Uterus (tissue), 4 donors: ENCODE results near the gene S100B. TPM values are rescaled to one million over a fixed set of nuclear protein-coding genes. Genes with fewer than 3 reads are reported as not detected.

Experiments used
- DNase-seq, 2 donors: peaks; one replicate each; pipeline ENCODE4 v3.0.0-alpha.2; 2019 to 2020
- H3K27ac ChIP-seq, 2 donors: fragments of 200-600 bp; sonication (generic); 1 replicate in 1 of 2; 2 replicates in 1 of 2; pipeline ENCODE4 v1.5.1; 2016 to 2018
- H3K27me3 ChIP-seq, 2 donors: fragments of 200-600 bp; sonication (generic); one replicate each; pipeline ENCODE4 v1.5.1; 2018 to 2019; ENCODE audit warnings: control low read depth in 1 of 2
- H3K36me3 ChIP-seq, 2 donors: fragments of 200-600 bp; sonication (generic); one replicate each; pipeline ENCODE4 v1.5.1; 2019; ENCODE audit warnings: control low read depth in 1 of 2
- H3K4me1 ChIP-seq, 2 donors: fragments of 200-600 bp; sonication (generic); one replicate each; pipeline ENCODE4 v1.5.1; 2018 to 2019; ENCODE audit warnings: control low read depth in 1 of 2
- H3K4me3 ChIP-seq, 2 donors: fragments of 200-600 bp; sonication (generic); 1 replicate in 1 of 2; 2 replicates in 1 of 2; pipeline ENCODE4 v1.5.1; 2018 to 2019; ENCODE audit warnings: mild to moderate bottlenecking in 1 of 2
- H3K9me3 ChIP-seq, 2 donors: fragments of 200-600 bp; sonication (generic); one replicate each; pipeline ENCODE4 v1.5.1; 2019; ENCODE audit warnings: control low read depth in 1 of 2
- CTCF ChIP-seq, 4 experiments: fragments of 200-600 bp in 2 of 4; fragments of 450-650 bp in 2 of 4; sonication (generic) in 2 of 4; IDR thresholded peaks; one replicate each; pipeline ENCODE4 v1.5.1; 2016 to 2019; ENCODE audit warnings: antibody characterized with exemption in 4 of 4, mild to moderate bottlenecking in 2 of 4, moderate library complexity in 1 of 4
- POLR2A ChIP-seq, 2 donors: fragments of 450-650 bp; IDR thresholded peaks; one replicate each; pipeline ENCODE4 v1.6.1; 2016; ENCODE audit warnings: antibody characterized with exemption in 2 of 2, mild to moderate bottlenecking in 1 of 2, moderate library complexity in 1 of 2
- intact Hi-C: fragments of 100-400 bp; cut with DNase I; formaldehyde crosslinking; loops from one replicate; pipeline ENCODE4 v1.15.1; 2023; ENCODE audit warnings: low total_unique reads
- total RNA-seq, 4 donors: library from RNA; depleted of rRNA in 3 of 4; stranded (reverse); fragments of >200 nt in 3 of 4; gene quantifications; one replicate each; pipeline versions ENCODE4 v1.1.0 to v1.2.4, GENCODE V29; 2014 to 2023
- donor health status: DM: yes; HTN: yes; CAD: no.

The S100B gene
- total RNA-seq, 4 donors from 2014 or later, result 1.8 to 18.2 TPM; not detected in 2

GRCh38 chr21:46618738-46619379, 14.0 kb upstream of the S100B start:
- Histone ChIP-seq H3K4me1 (no peaks in the 10 kb centered on the region), H3K36me3 (no peaks in the 10 kb centered on the region), H3K4me3 (no peak overlapping the region), H3K27ac (no peak overlapping the region), H3K9me3 (no peaks in the 10 kb centered on the region), H3K27me3 (no peaks in the 10 kb centered on the region)
- no peak for TF ChIP-seq POLR2A (IDR thresholded peaks at IDR 0.05)
- TF ChIP-seq CTCF (IDR thresholded peaks at IDR 0.05), result no peak
- DNase-seq, result no peak
- intact Hi-C loops, result no loop called here

GRCh38 chr21:46617267-46618051, 12.6 kb upstream of the S100B start:
- intact Hi-C loops, result no loop called here
- no peaks in the 10 kb centered on the region for H3K36me3 ChIP-seq

GRCh38 chr21:46616656-46617055, 11.8 kb upstream of the S100B start:
- Histone ChIP-seq H3K27me3 (no peaks in the 10 kb centered on the region), H3K27ac (no peak overlapping the region), H3K4me3 (no peak overlapping the region), H3K4me1 (no peaks in the 10 kb centered on the region), H3K9me3 (no peaks in the 10 kb centered on the region), H3K36me3 (no peaks in the 10 kb centered on the region)
- no peak for DNase-seq
- TF ChIP-seq CTCF (IDR thresholded peaks at IDR 0.05) (no peak), POLR2A (IDR thresholded peaks at IDR 0.05) (no peak)
- intact Hi-C loops, result no loop called here

More at GRCh38 chr21:46617267-46618051, 12.6 kb upstream of the S100B start:
- Histone ChIP-seq H3K9me3 (no peaks in the 10 kb centered on the region), H3K4me3 (no peak overlapping the region), H3K27ac (no peak overlapping the region), H3K4me1 (no peaks in the 10 kb centered on the region), H3K27me3 (no peaks in the 10 kb centered on the region)
- DNase-seq, result no peak
- no peak for TF ChIP-seq CTCF (IDR thresholded peaks at IDR 0.05)
- no peak for TF ChIP-seq POLR2A (IDR thresholded peaks at IDR 0.05)

GRCh38 chr21:46616050-46616449, 11.2 kb upstream of the S100B start:
- no peak overlapping the region for H3K27ac ChIP-seq
- no peak for TF ChIP-seq CTCF (IDR thresholded peaks at IDR 0.05)
- no peak for TF ChIP-seq POLR2A (IDR thresholded peaks at IDR 0.05)
- intact Hi-C loops, result no loop called here
- H3K36me3 ChIP-seq, result no peaks in the 10 kb centered on the region
- no peaks in the 10 kb centered on the region for H3K4me1 ChIP-seq
- H3K27me3 ChIP-seq, result no peaks in the 10 kb centered on the region
- H3K4me3 ChIP-seq, result no peak overlapping the region
- peaks cover 0 to under 1% of the 10 kb centered on the region in 2 donors for H3K9me3 ChIP-seq
- DNase-seq, result no peak

- TF ChIP-seq CTCF (IDR thresholded peaks at IDR 0.05) (no peak), POLR2A (IDR thresholded peaks at IDR 0.05) (no peak)
- no peak for DNase-seq
- H3K4me1 ChIP-seq, result no peaks in the 10 kb centered on the region
- no peaks in the 10 kb centered on the region for H3K27me3 ChIP-seq
- H3K4me3 ChIP-seq, result no peak overlapping the region
- H3K36me3 ChIP-seq, result no peaks in the 10 kb centered on the region
- H3K27ac ChIP-seq, result no peak overlapping the region
- H3K9me3 ChIP-seq, result peaks cover 0 to 6% of the 10 kb centered on the region in 2 donors
- intact Hi-C loops, result no loop called here
Measured at GRCh38 chr21:46613391-46613790, 8.5 kb upstream of the S100B start.
